HG02970 (cell line): Measurements from ENCODE around the gene MYEOV.

Source experiments
- ATAC-seq: cut with Tn5 transposase; IDR thresholded peaks from one replicate; pipeline ENCODE4 v1.9.1; 2021; ENCODE audit warnings: mild to moderate bottlenecking, moderate library complexity, moderate number of reproducible peaks; ENCODE audit not compliant: unreplicated experiment, low FRiP score

MYEOV gene

DNA sequence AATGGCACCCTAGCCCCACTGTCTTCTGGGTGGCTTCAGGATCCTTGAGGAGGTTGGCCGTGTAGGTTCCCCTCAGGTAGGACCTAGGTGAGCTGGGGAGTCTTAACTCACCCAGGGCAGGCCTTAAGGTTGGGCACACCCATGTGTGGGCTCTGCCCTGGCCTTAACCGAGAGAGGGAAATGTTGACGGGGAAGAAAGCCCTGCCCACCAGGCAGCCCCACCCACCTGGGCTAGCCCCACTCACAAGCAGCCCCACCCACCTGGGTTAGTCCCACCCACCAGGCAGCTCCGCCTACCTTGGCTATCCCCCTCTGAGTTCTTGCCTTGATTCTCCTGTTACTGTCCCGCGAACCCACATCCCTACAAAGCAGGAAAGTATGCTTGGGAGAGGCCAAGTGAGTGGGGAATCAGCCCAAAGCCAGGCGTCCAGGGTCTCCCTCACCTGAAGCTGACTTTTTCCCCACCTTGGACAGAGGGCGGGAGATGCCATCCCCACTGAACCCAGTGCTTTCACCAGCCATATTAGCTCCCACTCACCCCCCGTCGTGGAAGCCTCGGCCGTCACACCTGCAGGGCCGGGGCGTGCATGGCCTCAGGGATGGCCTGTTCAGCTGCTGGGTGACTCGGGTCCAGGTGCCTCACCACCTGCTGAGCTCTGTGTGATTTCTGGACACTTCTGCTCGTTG, at the start of gene MYEOV:
TSS of gene MYEOV (plus strand) at position 337 of the 687 bp plus-strand sequence. CDS start 1,200 bp downstream, outside the sequence.
- ATAC-seq: no peak

DNA sequence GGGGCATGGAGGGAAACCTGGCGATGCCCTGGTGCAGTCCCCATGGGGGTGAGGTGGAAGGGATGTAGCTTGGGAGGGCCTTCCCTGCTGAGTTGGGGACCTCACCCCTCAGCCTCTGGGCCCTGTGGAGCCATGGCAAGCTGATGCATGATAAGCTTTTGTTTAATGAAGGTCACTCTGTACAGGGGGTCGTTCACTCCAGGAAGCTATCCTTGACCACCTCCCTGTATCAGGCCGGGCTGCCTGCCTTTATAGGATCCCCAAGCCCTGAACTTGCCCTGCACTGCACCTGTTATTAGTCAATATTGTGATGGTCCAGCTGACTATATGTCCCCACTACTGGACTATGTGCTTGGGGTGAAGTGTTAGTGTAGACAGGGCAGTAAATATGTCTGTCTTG, 49.7 kb upstream of the MYEOV start:
- ATAC-seq: no peak

DNA sequence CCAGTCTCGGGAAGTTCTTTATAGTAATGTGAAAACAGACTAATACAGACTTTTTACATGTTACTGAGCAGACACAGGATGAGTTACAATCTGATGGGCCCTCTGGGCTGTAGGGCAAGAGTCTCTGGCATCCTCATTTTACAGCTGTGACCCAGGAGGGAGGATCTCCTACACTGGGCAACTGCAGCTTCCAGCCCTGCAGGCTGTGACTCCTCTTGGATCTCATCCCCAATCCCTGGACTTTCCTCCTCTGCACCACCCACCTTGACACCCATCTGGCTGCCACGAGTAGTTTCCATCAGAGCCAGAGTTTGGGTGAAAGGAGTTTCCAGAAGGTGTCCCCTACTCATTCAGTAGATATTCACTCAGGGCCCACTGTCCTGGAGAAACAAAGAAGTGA, 48.9 kb upstream of the MYEOV start:
- ATAC-seq: no peak

DNA sequence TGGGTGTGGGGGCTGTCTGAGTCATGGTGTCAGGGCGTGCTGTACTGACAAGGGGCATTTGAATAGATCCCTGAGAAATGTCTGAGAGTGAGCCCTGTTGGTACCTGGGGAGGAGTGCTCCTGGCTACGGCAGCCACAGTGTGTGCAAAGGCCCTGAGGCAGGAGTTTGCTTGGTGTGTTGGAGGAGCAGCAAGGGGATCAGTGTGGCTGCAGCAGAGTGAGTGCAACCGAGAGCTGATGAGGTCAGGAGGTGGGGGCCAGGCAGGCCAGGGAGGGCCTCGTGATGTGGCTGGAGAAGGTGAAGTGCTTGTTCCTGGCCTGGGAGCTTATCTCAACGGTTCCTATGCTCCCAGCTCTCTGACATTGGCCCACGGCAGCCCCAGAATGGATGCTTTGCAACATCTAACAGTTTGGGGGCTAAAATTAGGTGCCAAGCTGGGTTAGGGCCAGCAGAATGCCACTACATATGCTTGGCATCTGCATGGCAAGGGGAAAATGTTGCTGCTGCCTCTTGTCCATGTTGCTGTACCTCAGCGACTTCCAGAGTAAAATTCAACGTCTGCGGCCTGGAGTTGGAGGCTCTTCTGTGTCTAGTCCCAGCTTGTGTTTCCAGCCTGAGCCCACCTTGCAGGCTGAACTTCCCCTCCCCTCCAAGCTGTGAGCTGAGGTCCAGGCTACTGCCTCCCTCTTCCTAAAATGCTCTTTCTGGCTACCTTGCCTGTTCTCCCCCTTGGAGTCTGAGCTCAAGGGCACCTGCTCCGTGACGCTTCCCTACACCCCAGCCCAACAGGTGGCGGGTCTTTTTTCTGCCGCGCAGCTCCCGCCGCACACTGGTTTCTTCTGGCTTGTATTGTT, 48.2 kb upstream of the MYEOV start:
- no peak for ATAC-seq

DNA sequence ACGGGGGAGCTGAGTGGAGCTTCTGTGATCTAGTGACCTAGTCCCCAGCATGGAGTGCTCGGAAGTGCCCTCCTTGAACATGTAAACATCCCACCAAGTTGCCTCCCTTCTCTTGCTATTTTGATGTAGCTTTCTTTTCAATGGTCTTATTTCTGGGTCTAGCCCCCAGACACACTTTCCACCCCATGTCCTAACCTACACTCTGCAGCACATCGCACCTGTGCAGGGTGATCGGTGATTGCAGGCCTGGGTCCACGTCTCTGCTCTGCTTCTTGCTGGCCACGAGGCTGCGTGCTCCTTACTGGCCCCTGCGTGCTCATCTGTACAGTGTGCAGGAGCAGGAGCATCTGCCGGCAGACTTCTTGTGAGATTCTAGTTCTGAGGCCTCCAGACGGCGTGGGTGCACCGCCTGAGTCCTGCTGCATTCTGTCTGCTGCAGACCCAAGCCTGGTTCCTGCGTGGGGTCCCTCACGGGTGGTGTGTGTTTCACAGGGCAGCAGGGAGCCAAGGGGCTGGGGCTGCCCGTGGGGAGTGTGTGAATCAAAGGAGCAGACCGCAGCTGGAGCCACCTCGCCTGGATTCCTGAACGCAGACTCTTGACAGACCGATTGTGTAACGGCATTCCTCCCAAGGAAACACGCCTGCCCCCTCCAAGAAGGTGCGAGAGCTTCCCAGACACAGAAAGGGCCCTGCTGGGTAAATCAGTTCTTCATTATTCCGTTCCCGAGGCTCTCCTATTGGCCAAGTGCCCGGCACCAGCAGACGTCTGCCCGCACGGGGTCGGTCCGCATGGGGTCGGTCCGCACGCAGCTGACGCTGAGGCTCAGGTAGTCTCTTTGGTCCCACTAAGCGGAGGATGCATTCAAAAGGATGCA, 44.4 kb upstream of the MYEOV start:
- ATAC-seq: no peak

DNA sequence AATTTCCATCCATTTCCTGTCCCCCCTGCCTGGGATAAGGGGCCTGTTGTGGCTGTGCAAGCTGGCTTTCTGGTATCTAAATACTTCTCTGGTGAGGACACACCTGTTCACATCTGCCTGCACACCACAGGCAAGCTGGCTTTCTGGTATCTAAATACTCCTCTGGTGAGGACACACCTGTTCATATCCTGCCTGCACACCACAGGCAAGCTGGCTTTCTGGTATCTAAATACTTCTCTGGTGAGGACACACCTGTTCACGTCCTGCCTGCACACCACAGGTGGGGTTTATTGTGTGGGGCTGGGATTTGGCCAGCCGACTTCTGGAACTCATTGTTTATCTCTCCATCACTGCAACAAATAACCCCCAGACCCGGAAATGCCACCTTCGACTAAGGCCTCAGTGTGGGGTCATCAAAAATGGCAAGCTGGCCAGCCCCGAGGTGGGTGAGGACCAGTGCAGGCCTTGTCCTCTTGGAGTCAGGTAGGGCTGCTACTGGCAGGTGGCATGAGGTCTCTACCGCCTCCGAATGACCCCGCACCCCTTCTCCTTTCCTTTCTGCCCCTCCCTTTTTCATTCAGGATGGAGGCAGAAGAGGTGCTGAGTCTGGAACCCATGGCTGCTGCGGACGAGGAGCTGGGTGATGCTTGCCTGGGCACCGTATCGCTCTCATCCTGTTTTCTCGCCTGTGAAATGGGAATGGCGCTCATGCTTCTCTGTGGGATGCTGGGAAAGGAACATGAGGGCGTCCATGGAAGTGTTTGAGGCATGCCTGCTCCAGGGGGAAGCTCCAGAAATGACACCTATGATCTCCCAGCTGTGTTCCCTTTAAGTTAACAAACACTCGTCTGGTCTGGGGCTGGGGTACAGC, 43.5 kb upstream of the MYEOV start:
- ATAC-seq: no peak

DNA sequence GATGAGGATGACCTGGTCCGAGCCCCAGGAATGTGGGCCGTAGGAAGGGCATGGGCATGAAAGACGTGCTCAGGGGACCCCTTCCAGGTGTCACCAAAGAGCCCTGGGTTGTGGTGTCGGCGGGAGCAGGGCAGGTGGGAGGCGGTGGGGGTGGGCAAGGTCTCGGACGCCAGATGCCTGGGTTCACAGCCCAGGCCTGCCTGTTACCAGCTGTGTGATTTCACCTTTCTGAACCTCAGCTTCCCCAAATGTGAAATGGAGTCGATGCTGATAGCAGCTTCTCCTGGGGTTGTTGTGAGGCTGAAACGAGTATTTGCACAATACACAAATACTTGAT, 42.9 kb upstream of the MYEOV start:
- ATAC-seq: no peak

DNA sequence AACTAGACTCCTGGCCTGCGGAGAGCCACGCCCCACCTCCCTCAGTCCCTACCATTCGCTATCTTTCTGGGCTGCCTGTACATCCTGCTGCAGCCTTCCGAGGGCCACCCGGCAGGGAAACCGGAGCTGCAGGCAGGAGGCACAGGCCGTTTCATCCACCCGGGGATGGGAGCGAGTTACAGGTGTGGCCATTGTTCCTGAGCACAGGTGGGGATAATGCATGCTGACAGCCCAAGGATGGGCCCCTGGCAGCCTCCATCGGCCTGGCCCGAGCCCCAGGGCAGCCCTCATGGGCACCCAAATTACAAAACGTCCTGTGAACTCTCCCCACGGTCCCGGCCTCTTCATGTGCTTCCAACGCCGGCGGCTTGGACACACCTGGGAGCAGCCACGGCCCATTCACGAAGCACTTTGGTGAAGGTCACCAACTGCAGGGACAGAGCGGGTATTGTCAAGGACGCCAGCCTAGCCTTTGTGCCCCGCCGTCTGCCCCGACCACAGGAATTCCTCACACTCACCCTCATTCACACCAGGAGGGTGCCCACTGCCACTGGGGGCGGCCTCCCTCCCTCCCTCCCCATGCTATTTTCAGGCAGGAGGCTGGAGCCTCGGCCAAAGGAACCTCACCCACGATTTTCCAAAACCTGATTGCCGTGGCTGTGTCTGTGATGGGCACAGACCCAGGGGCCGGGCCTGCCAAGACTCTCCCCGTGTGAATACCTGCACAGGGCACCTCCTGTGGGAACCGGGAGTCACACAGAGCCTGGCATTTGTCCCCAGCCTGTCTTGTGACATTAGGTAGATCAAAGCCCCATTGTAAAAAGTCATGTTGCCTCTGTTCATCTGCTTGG, 42.1 kb upstream of the MYEOV start:
- ATAC-seq: no peak

DNA sequence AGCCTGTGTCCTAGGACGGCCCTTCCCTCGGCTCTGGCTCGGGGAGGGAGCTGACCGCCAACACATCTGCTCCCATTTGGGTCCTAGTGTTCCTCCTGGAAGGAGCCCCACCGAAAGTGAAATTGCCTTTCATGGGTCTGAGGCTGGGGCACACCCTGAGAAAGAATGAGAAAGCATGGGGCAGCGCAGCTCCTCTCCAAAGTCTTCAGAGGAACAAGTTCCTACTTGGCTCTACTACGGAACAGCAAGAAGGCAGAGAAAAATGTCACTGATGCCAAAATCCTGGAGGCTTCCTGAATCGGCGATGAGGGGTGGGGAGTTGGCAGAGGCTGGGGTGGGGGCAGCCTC, 41.5 kb upstream of the MYEOV start:
- no peak for ATAC-seq

DNA sequence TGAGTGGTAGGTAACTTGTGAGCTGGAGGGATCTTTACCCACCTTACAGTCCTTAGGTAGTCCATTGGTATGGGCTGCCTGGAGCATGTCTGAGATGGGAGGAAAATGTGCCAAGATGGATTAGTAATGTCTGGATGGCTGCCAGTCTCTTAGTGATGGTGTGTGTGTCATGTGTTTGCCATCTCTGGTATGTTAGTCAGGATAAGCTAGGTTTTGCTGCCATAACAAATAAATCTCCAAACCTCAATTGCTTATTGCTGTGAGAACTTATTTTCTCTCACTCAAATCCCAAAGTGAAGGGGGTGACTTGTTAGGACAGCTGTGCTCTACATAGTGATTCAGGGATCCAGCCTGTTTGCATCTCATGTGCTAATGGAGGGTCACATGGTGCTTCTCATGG, 40.9 kb upstream of the MYEOV start:
- no peak for ATAC-seq

DNA sequence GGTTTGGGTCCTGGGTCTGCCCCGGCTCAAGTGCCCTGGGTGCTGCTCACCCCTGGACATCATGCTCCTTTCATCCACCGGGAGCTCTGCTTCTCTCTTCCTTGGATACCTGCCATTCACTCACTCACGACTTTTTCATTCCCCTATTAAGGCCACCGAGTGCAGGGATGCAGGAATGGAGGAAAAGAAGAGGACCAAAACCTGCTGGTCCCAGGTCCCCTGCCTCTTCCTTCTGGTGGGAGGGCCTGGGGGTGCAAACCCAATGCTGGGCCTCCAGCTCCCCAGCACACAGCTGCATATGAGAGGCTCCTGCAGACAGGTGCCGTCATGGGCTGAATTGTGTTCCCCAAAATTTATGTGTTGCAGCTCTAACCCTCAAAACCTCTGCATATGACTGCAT, 36.8 kb upstream of the MYEOV start:
- no peak for ATAC-seq

DNA sequence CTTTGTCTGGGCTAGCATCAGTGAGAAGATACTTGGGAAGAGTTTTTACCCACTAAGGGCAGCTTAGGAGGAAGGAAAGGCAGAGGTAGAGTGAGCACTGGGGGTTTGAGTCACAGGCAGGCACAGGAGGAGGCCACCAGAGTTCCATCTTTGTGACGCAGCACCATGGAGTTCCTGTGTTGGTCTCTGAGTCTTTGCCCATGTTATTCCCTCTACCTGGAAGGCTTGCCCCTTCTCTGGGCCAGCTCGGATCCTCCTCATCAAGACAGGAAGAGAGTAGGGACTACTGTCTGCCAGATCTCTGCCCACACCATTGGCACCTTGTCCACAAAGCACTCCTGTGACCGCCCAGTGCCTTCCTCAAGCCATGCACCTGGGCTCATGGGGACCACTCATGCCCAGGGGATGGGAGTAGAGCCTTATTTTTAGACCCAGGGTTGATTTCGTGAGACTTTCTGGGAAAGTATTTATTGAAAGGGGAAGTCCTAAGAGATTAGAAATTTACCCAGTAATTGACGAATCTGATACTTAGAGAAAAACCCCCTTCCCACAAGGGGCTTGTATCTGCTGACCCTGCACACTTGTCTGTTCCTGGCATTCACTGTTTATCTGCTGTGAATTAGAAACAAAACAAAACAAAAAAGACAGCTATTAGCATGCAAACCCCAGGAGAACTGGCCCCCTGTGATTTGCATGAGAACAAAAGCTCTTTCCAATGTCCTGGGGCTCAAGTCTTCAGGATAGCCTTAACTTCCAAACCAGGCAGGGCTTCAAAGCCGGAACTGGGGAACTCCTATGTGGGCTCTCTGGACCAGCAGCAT, 35.9 kb upstream of the MYEOV start:
- ATAC-seq: no peak

DNA sequence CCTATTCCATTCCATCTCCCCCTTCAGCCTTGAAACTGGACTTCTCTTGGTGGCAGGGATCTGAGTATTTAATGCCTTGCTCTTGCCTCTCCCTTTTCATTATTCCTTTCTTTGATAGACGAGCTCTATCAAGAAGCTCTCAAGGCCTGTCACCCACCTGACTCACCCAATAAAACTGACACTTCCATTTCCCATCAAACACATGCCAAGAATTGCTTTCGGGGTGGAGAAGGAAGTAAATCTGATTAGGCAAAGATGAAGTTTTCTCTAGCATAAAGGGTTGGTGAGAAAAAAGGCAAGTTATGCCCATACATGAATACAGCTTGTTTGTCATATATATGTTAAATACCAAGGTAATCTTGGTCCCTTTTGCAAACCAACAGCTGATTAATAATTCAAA, 34.9 kb upstream of the MYEOV start:
- no peak for ATAC-seq

DNA sequence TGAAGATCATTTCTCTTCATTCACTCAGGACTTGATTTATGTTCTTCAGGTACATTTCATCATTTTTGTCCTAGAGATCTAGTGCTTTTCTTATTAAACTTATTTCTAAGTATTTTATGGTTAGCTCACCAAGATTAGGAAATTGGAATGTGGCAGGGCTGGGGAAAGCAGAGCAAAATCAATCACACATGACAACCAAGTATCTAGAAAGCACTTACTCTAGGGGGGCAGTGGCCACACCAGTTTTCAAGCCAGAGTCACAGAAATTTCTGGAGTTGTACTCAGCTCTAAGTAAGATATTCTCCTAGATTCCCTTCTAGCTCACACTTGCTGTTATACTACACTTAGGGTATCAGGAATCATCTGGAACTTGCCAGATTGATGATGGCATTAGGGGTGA, 33.3 kb upstream of the MYEOV start:
- ATAC-seq: no peak

DNA sequence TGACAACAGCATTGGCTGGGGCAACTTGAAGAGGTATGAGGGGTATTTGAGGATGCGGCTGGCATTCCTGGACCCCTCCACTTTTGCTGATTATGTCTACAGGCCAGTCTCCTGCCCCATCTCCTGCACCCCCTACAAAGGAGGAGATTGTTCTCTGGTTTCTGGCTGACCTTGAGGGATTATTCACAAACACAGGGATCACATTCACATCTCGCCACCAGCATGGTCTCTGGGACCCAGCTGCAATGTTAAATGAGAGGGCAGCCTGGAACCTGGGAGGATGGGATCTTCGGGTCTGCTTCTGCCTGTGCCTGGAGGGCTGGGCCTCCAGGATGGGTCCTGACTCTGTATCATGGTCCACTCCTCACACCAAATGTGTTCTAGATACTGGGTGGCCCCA, 32.8 kb upstream of the MYEOV start:
- ATAC-seq: no peak

DNA sequence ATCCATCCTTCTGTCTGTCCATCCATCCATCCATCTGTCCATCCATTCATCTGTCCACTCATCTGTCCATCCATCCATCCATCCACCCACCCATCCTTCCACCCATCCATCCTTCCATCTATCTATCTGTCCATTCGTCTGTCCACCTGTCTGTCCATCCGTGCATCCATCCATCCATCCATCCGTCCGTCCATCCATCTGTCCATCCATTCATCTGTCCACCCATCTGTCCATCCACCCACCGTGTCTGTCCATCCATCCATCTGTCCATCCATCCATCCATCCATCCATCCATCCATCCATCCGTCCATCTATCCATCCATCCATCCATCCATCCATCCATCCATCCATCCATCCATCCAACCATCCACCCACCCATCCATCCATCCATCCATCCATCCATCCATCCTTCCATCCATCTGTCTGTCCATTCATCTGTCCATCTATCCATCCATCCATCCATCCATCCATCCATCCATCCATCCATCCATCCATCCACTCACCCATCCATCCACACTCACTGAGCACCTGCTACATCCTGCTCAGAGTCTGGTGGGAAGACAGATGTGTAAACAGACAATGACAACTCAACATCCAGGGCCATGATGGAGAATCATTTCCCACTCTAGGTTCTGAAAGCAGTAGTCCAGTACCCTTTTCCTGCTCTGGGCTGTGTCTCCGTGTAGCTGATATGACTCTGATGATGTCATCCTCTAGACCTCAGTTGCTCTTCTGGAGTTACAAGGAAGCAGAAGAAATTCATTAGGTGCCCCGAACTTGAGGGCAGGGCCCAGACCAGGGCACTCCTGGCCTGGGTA, 30.8 kb upstream of the MYEOV start:
- ATAC-seq: no peak

DNA sequence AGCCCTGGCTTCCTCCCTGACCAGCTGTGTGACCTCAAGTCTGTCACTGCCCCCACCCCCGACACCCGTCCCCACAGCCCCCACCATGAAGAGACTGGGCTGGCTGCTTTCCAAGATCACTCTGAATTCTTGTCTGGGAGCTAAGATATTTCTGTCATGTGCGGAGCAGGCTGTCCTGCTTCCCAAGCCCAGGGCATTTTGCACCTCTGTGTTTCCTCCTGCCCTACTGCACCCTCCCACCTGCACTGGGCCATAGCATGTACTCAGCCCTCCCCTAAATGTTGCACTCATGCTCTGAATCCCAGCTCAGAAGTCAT, 30.3 kb upstream of the MYEOV start:
- ATAC-seq: no peak

DNA sequence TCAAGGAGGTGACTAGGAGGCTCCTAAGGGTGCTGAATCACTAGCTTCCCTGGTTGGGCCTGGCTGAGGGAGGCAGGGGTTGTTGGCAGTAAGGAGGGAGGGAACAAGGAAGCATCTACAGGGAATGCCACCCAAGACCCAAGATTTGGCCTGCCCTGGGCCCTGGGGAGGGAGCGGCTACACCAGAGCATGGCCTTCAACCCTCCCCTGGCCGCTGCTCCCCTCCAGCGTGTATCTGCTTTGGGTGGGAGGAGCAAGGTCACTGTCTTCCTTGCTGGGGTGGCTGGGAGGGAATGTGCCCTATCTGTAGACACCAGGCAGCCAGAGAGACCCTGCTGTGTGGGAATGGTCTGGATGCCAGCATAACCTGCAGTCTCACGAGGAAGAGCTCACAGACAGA, 29.5 kb upstream of the MYEOV start:
- ATAC-seq: no peak
